SH-SY5Y (cell line): ENCODE results near the gene TATDN2.
A peak's percentile ranks its signal among the peaks of the same experiment; 100 is the strongest.

Experiments
- GATA2 ChIP-seq: IDR thresholded peaks from 2 replicates; pipeline ENCODE4 v1.6.1; 2011; ENCODE audit warnings: mild to moderate bottlenecking, low read depth, low read length
- GATA3 ChIP-seq: IDR thresholded peaks from 2 replicates; pipeline ENCODE4 v1.6.1; 2011; ENCODE audit warnings: low read depth, mild to moderate bottlenecking, low read length, moderate library complexity

TATDN2 gene

GRCh38 chr3:10248184-10248983, at the start of gene TATDN2:
Gene TATDN2, plus strand, starts transcription at chr3:10248459. Its CDS starts 742 bp downstream, at chr3:10249201.
- TF ChIP-seq GATA2 = no peak
- TF ChIP-seq GATA3 = no peak

GRCh38 chr3:10198761-10199649, 49.3 kb upstream of the TATDN2 start:
- TF ChIP-seq GATA2 = no peak
- no peak for TF ChIP-seq GATA3

- TF ChIP-seq GATA2 (no peak), GATA3 (no peak)
These were observed 43.3 kb upstream of the TATDN2 start for GRCh38 chr3:10204921-10205320.

GRCh38 chr3:10205451-10206165, 42.7 kb upstream of the TATDN2 start:
- TF ChIP-seq GATA3 (no peak), GATA2 (no peak)

- TF ChIP-seq GATA2 = peak; percentile 57
- no peak for TF ChIP-seq GATA3
These were observed 42.1 kb upstream of the TATDN2 start for GRCh38 chr3:10206166-10206511.

- TF ChIP-seq GATA2 (no peak), GATA3 (no peak)
These were observed 35.0 kb upstream of the TATDN2 start for GRCh38 chr3:10213156-10213792.

- TF ChIP-seq GATA3 (no peak), GATA2 (no peak)
These were observed 32.5 kb upstream of the TATDN2 start for GRCh38 chr3:10215578-10216368.

GRCh38 chr3:10217359-10217758, 30.9 kb upstream of the TATDN2 start:
- TF ChIP-seq GATA2 (no peak), GATA3 (no peak)

- TF ChIP-seq GATA2 (no peak), GATA3 (no peak)
These were observed 28.5 kb upstream of the TATDN2 start for GRCh38 chr3:10219737-10220136.

GRCh38 chr3:10223676-10224639, 24.3 kb upstream of the TATDN2 start:
- TF ChIP-seq GATA3 (no peak), GATA2 (no peak)

GRCh38 chr3:10224794-10225665, 23.2 kb upstream of the TATDN2 start:
- TF ChIP-seq GATA3 (no peak), GATA2 (no peak)

GRCh38 chr3:10226293-10226692, 22.0 kb upstream of the TATDN2 start:
- TF ChIP-seq GATA2 (no peak), GATA3 (no peak)
